Measurements from ENCODE around the gene DCAF15.

DCAF15 gene

DNA sequence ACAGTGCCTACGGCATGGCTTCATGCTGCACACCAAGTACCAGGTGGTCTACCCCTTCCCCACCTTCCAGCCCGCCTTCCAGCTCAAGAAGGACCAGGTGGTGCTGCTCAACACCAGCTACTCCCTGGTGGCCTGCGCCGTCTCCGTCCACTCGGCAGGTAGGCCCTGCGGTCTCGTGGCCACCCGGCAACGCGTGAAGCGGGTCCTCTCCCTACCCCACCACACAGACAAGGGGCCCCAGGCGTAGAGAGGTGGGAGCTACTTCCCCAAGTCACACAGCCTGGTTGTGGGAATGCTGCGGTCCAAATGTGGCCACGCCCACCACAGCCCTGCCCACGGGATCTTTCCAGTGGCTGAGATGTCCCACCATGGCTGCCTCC lies 4.0 kb downstream of the DCAF15 start:
- Histone ChIP-seq H3K4me3 (ENCODE audit: insufficient read length, low read depth) (no peak overlapping the region), H3K9ac (ENCODE audit: insufficient read length, low read depth) (no peak overlapping the region), H3K4me1 (ENCODE audit: insufficient read depth, insufficient read length) (peaks cover 20% of the 10 kb centered on the region), H3K9me3 (ENCODE audit: insufficient read depth, low read length) (no peaks in the 10 kb centered on the region), H3K27me3 (ENCODE audit: insufficient read depth, insufficient read length) (no peaks in the 10 kb centered on the region), H3K36me3 (ENCODE audit: insufficient read depth, insufficient read length, low read length) (peaks cover 79% of the 10 kb centered on the region)
- TF ChIP-seq ZNF274 (IDR thresholded peaks at IDR 0.05; ENCODE audit: low read depth, low read length), result no peak
- no peak for TF ChIP-seq YY1 (IDR thresholded peaks at IDR 0.05; ENCODE audit: insufficient read depth, insufficient read length)
- no peak for TF ChIP-seq SUZ12 (IDR thresholded peaks at IDR 0.05; ENCODE audit: extremely low read depth, insufficient read depth, insufficient read length)
- no peak for DNase-seq (ENCODE audit: low read depth, low spot score)

GRCh38 chr19:13957051-13957450 lies 4.7 kb downstream of the DCAF15 start:
- Histone ChIP-seq H3K4me1 (ENCODE audit: insufficient read depth, insufficient read length) (peaks cover 22% of the 10 kb centered on the region), H3K4me3 (ENCODE audit: insufficient read length, low read depth) (no peak overlapping the region), H3K9ac (ENCODE audit: insufficient read length, low read depth) (no peak overlapping the region), H3K9me3 (ENCODE audit: insufficient read depth, low read length) (no peaks in the 10 kb centered on the region), H3K27me3 (ENCODE audit: insufficient read depth, insufficient read length) (no peaks in the 10 kb centered on the region), H3K36me3 (ENCODE audit: insufficient read depth, insufficient read length, low read length) (peaks cover 86% of the 10 kb centered on the region)
- TF ChIP-seq YY1 (IDR thresholded peaks at IDR 0.05; ENCODE audit: insufficient read depth, insufficient read length), result no peak
- no peak for TF ChIP-seq ZNF274 (IDR thresholded peaks at IDR 0.05; ENCODE audit: low read depth, low read length)
- no peak for TF ChIP-seq SUZ12 (IDR thresholded peaks at IDR 0.05; ENCODE audit: extremely low read depth, insufficient read depth, insufficient read length)
- no peak for DNase-seq (ENCODE audit: low read depth, low spot score)

- Histone ChIP-seq H3K4me1 (ENCODE audit: insufficient read depth, insufficient read length) (peaks cover 28% of the 10 kb centered on the region), H3K27me3 (ENCODE audit: insufficient read depth, insufficient read length) (no peaks in the 10 kb centered on the region), H3K9ac (ENCODE audit: insufficient read length, low read depth) (no peak overlapping the region), H3K4me3 (ENCODE audit: insufficient read length, low read depth) (no peak overlapping the region), H3K9me3 (ENCODE audit: insufficient read depth, low read length) (no peaks in the 10 kb centered on the region), H3K36me3 (ENCODE audit: insufficient read depth, insufficient read length, low read length) (peaks cover 92% of the 10 kb centered on the region)
- DNase-seq (ENCODE audit: low read depth, low spot score), result no peak
- TF ChIP-seq ZNF274 (IDR thresholded peaks at IDR 0.05; ENCODE audit: low read depth, low read length) (no peak), SUZ12 (IDR thresholded peaks at IDR 0.05; ENCODE audit: extremely low read depth, insufficient read depth, insufficient read length) (no peak), YY1 (IDR thresholded peaks at IDR 0.05; ENCODE audit: insufficient read depth, insufficient read length) (no peak)
Observed at GRCh38 chr19:13958043-13958442, 5.7 kb downstream of the DCAF15 start.

GRCh38 chr19:13959141-13959961 lies 7.0 kb downstream of the DCAF15 start:
- Histone ChIP-seq H3K36me3 (ENCODE audit: insufficient read depth, insufficient read length, low read length) (peaks cover 91% of the 10 kb centered on the region), H3K9me3 (ENCODE audit: insufficient read depth, low read length) (no peaks in the 10 kb centered on the region), H3K27me3 (ENCODE audit: insufficient read depth, insufficient read length) (no peaks in the 10 kb centered on the region), H3K4me3 (ENCODE audit: insufficient read length, low read depth) (no peak overlapping the region), H3K4me1 (ENCODE audit: insufficient read depth, insufficient read length) (peaks cover 19% of the 10 kb centered on the region), H3K9ac (ENCODE audit: insufficient read length, low read depth) (no peak overlapping the region)
- no peak for TF ChIP-seq ZNF274 (IDR thresholded peaks at IDR 0.05; ENCODE audit: low read depth, low read length)
- no peak for TF ChIP-seq SUZ12 (IDR thresholded peaks at IDR 0.05; ENCODE audit: extremely low read depth, insufficient read depth, insufficient read length)
- no peak for TF ChIP-seq YY1 (IDR thresholded peaks at IDR 0.05; ENCODE audit: insufficient read depth, insufficient read length)
- DNase-seq (ENCODE audit: low read depth, low spot score), result no peak

DNA sequence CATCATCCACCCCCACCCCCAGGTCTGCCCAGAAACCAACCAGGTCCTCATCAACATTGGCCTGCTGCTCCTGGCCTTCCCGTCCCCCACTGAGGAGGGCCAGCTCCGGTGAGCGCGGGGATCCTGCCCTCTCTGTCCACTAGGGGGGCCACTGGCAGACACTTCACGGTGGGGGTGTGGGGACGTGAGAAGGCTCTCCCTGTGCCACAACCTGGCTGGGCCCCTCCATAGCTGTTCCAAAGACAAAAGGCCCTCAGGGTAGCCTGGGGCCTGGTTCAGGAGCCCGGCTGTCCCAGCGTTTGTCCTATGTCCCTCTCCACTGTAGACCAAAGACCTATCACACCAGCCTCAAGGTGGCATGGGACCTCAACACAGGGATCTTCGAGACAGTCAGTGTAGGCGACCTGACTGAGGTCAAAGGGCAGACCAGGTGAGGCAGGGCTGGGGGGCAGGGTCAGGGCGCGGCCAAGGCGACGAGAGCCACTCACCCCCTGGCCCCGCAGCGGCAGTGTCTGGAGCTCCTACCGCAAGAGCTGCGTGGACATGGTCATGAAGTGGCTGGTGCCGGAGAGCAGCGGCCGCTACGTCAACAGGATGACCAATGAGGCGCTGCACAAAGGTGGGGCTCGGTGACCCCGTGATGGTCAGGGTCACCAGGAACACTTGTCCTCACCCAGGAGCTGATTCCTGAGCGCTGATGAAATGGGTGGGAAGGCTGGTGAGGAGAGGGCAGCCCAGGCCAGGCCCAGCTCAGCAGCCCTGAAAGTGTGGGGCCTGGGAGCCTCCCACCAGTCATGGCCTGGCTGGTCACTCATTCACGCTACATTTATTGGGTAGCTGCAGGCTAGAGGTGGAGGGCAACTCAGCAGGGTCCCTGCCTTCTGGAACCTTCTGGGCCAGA lies 7.9 kb downstream of the DCAF15 start:
- Histone ChIP-seq H3K9ac (ENCODE audit: insufficient read length, low read depth) (no peak overlapping the region), H3K9me3 (ENCODE audit: insufficient read depth, low read length) (no peaks in the 10 kb centered on the region), H3K36me3 (ENCODE audit: insufficient read depth, insufficient read length, low read length) (peaks cover 88% of the 10 kb centered on the region), H3K27me3 (ENCODE audit: insufficient read depth, insufficient read length) (no peaks in the 10 kb centered on the region), H3K4me1 (ENCODE audit: insufficient read depth, insufficient read length) (peaks cover 19% of the 10 kb centered on the region), H3K4me3 (ENCODE audit: insufficient read length, low read depth) (no peak overlapping the region)
- TF ChIP-seq ZNF274 (IDR thresholded peaks at IDR 0.05; ENCODE audit: low read depth, low read length), result no peak
- TF ChIP-seq SUZ12 (IDR thresholded peaks at IDR 0.05; ENCODE audit: extremely low read depth, insufficient read depth, insufficient read length), result no peak
- TF ChIP-seq YY1 (IDR thresholded peaks at IDR 0.05; ENCODE audit: insufficient read depth, insufficient read length), result no peak
- DNase-seq (ENCODE audit: low read depth, low spot score), result no peak

DNA sequence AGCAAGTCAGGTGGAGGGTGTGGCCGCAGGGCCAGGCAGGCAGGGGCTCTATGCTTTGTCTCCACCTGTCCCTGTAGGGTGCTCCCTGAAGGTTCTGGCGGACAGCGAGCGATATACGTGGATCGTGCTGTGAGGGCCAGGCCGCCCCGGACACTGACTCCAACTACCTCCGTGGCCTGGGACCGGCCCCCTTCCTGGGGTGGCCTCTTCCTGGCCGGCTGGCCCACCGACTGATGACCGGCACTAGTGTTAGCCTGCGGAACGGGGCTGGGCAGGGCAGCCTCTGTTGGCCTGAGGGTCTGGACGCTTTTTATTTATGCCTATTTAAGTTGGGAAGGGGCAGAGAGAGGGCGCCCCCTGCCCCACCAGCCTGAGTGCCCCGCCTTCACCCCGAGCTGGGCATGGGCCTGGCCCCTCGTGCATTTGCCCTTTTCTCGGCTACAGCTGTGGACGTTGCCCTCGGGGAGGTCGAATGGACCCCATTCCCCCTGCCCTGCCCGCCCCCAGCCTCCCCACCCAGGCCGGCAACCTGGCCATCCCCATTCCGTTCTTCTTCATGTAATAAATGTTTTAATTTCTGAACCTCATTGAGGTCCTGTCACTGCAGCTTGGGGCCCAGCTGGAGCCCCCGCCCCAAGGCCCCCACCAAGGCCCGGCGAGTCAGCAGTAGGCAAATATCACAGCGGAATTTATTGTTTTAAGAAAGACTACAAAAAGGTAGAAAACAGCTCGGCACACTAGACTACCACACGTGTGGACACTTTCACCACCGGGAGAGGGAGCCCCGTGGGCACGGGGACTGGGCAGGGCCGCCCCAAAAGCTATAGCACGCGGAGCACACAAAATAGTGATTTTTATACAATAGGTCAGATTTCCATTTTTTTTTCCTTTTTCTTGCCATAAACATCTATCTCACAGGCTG lies 8.8 kb downstream of the DCAF15 start:
- Histone ChIP-seq H3K36me3 (ENCODE audit: insufficient read depth, insufficient read length, low read length) (peaks cover 88% of the 10 kb centered on the region), H3K9ac (ENCODE audit: insufficient read length, low read depth) (no peak overlapping the region), H3K27me3 (ENCODE audit: insufficient read depth, insufficient read length) (no peaks in the 10 kb centered on the region), H3K4me3 (ENCODE audit: insufficient read length, low read depth) (no peak overlapping the region), H3K9me3 (ENCODE audit: insufficient read depth, low read length) (no peaks in the 10 kb centered on the region), H3K4me1 (ENCODE audit: insufficient read depth, insufficient read length) (peaks cover 22% of the 10 kb centered on the region)
- no peak for TF ChIP-seq SUZ12 (IDR thresholded peaks at IDR 0.05; ENCODE audit: extremely low read depth, insufficient read depth, insufficient read length)
- no peak for TF ChIP-seq ZNF274 (IDR thresholded peaks at IDR 0.05; ENCODE audit: low read depth, low read length)
- TF ChIP-seq YY1 (IDR thresholded peaks at IDR 0.05; ENCODE audit: insufficient read depth, insufficient read length), result no peak
- DNase-seq (ENCODE audit: low read depth, low spot score), result no peak

All from NT2/D1 (cell line).